NT2/D1 (cell line): ENCODE measurements around the gene SKAP1.

ENCODE experiments used
- SUZ12 ChIP-seq: IDR thresholded peaks from 2 replicates; pipeline ENCODE4 v1.6.1; 2011; ENCODE audit not compliant: insufficient read length, insufficient read depth; ENCODE audit errors: extremely low read depth
- YY1 ChIP-seq: IDR thresholded peaks from 2 replicates; pipeline ENCODE4 v1.6.1; 2011; ENCODE audit not compliant: insufficient read length, insufficient read depth
- ZNF274 ChIP-seq: IDR thresholded peaks from 2 replicates; pipeline ENCODE4 v1.6.1; 2011; ENCODE audit warnings: mild to moderate bottlenecking, low read depth, low read length

- TF ChIP-seq YY1 (no peak), ZNF274 (no peak), SUZ12 (no peak)
Observed at GRCh38 chr17:48137656-48138055, 292.4 kb downstream of the SKAP1 start.
